IPS-NIHi7 (cell line): ENCODE results near the gene ZNF397.

Experiments used
- DNase-seq: peaks from one replicate; pipeline ENCODE4 v3.0.0; 2012; ENCODE audit warnings: mixed read lengths; ENCODE audit errors: extremely low spot score

Gene ZNF397

GRCh38 chr18:35290094-35290735, 49.4 kb downstream of the ZNF397 start, which contains the start of gene ZSCAN30:
Gene ZSCAN30, minus strand, starts transcription at chr18:35290229. Its CDS starts 25,877 bp downstream, at chr18:35264352.
- DNase-seq, result peak; percentile 99

DNA sequence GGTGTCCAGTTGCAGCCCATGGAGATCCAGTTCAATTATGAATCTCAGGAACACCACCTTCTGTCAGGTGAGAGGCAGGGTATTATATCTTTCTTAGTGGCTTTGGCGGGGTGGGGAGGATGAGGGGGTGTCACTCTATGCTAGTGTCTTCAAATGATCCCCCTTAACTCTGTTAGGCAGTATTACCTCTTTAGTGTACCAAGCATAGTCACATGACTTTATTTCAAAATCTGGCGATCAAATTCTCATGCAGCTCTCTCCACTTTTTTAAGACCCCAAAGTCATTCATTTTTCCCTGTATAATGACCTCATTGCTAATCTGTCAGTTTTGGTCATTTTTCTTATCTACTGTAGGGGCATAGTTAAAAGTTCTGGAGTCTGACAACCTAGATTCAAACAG, 50.3 kb downstream of the ZNF397 start:
- DNase-seq, result no peak

DNA sequence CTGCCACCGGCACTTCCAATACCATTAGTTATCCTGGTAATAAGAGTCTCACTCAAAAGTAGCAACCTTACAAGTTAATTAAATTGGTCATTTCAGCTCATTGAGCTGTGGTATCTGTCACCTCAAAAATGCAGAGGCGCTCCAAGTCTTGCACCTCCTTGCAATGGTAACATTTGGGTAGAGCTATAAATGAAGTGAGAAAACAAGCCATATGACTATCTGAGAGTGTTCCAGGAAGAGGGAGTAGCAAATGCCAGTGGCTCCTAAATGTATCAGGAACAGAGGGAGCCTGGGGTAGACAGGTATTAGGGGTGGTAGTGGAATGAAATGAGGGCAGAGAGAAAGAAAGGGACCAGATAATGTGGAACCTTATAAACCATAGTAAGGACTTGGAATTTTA, 55.2 kb downstream of the ZNF397 start:
- no peak for DNase-seq

DNA sequence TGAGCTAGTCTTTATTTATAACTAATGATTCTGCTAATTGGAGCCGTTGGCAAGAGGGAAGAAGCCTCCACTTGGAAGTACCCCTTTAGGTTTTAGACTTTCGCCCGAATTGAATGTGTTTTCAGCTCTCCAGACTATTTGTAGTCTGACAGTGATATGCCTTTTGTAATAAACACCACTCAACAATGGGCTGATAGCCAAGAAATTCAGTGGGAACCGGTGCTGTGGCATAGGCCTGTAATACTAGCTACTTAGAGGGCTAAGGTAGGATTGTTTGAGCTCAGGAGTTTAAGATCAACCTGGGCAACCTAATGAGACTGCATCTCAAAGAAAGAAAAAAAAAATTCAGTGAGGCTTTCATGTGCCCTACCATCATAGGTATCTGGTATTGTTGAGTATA, 62.8 kb downstream of the ZNF397 start:
- DNase-seq, result no peak

DNA sequence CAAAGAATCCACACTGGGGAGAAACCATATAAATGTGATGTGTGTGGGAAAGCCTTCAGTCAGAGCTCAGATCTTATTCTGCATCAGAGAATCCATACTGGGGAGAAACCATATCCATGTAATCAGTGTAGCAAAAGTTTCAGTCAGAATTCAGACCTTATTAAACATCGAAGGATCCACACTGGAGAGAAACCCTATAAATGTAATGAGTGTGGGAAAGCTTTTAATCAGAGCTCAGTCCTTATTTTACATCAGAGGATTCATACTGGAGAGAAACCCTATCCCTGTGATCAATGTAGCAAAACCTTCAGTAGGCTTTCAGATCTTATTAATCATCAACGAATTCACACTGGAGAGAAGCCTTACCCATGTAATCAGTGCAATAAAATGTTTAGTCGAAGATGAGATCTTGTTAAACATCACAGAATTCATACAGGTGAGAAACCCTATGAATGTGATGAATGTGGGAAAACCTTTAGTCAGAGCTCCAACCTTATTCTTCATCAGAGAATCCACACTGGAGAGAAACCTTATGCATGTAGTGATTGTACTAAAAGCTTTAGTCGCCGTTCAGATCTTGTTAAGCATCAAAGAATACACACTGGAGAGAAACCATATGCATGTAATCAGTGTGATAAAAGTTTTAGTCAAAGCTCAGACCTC, 65.9 kb downstream of the ZNF397 start:
- no peak for DNase-seq
